Liver (tissue), 9 donors: Measurements from ENCODE around the gene SLC26A5. TPM values are rescaled to one million over a fixed set of nuclear protein-coding genes. Genes with fewer than 3 reads are reported as not detected.

Source experiments
- DNase-seq: peaks from one replicate; pipeline ENCODE4 v3.0.0-alpha.2; 2017; ENCODE audit warnings: low spot score
- H3K27ac ChIP-seq, 2 donors: one replicate each; pipeline ENCODE4 v1.7.0; 2013; ENCODE audit warnings: inconsistent platforms in 2 of 2, low read length in 2 of 2, control low read depth in 1 of 2, low read depth in 1 of 2, mild to moderate bottlenecking in 1 of 2
- H3K27me3 ChIP-seq, 4 donors: one replicate each; pipeline versions ENCODE4 v1.6.1 to v1.7.0; 2013; ENCODE audit warnings: low read length in 3 of 4, inconsistent platforms in 1 of 4, mild to moderate bottlenecking in 1 of 4, moderate library complexity in 1 of 4; ENCODE audit not compliant: control insufficient read depth in 4 of 4, insufficient read depth in 4 of 4
- H3K36me3 ChIP-seq, 4 donors: one replicate each; pipeline versions ENCODE4 v1.6.1 to v1.7.0; 2013; ENCODE audit warnings: low read length in 3 of 4, mild to moderate bottlenecking in 3 of 4, low read depth in 1 of 4, moderate library complexity in 1 of 4; ENCODE audit not compliant: control insufficient read depth in 4 of 4, insufficient read depth in 3 of 4
- H3K4me1 ChIP-seq, 4 donors: one replicate each; pipeline versions ENCODE4 v1.6.1 to v1.7.0; 2013; ENCODE audit warnings: low read length in 3 of 4, mild to moderate bottlenecking in 3 of 4, moderate library complexity in 1 of 4; ENCODE audit not compliant: control insufficient read depth in 4 of 4, insufficient read depth in 4 of 4
- H3K4me3 ChIP-seq, 3 donors: one replicate each; pipeline versions ENCODE4 v1.6.1 to v1.7.0; 2013; ENCODE audit warnings: low read length in 3 of 3, control low read depth in 1 of 3, low read depth in 1 of 3, mild to moderate bottlenecking in 1 of 3
- H3K9ac ChIP-seq, 2 donors: one replicate each; pipeline ENCODE4 v1.7.0; 2013; ENCODE audit warnings: low read length in 2 of 2, mild to moderate bottlenecking in 2 of 2, moderate library complexity in 2 of 2, control low read depth in 1 of 2, low read depth in 1 of 2
- H3K9me3 ChIP-seq, 4 donors: one replicate each; pipeline versions ENCODE4 v1.6.1 to v1.7.0; 2013; ENCODE audit warnings: low read length in 3 of 4; ENCODE audit not compliant: control insufficient read depth in 4 of 4
- EGR1 ChIP-seq, 2 donors: IDR thresholded peaks; 2 replicates each; pipeline ENCODE4 v1.6.1; 2016 to 2018; ENCODE audit warnings: antibody characterized with exemption in 2 of 2, low read depth in 2 of 2
- FOXA1 ChIP-seq: IDR thresholded peaks from 2 replicates; pipeline ENCODE4 v1.6.1; 2016; ENCODE audit warnings: antibody characterized with exemption
- FOXA2 ChIP-seq: IDR thresholded peaks from 2 replicates; pipeline ENCODE4 v1.6.1; 2016; ENCODE audit warnings: antibody characterized with exemption
- GABPA ChIP-seq, 2 donors: IDR thresholded peaks in 1 of 2; conservative IDR thresholded peaks in 1 of 2; 2 replicates each; pipeline ENCODE4 v1.6.1; 2016; ENCODE audit warnings: antibody characterized with exemption in 2 of 2, mild to moderate bottlenecking in 1 of 2, moderate library complexity in 1 of 2
- HNF4A ChIP-seq, 2 donors: conservative IDR thresholded peaks; 2 replicates each; pipeline ENCODE4 v1.6.1; 2016; ENCODE audit warnings: antibody characterized with exemption in 2 of 2, mild to moderate bottlenecking in 2 of 2
- HNF4G ChIP-seq: IDR thresholded peaks from 2 replicates; pipeline ENCODE4 v1.6.1; 2016; ENCODE audit warnings: antibody characterized with exemption
- JUND ChIP-seq, 2 donors: IDR thresholded peaks; 2 replicates each; pipeline ENCODE4 v1.6.1; 2016; ENCODE audit warnings: antibody characterized with exemption in 2 of 2
- NR2F2 ChIP-seq: IDR thresholded peaks from 2 replicates; pipeline ENCODE4 v1.6.1; 2016; ENCODE audit warnings: antibody characterized with exemption
- RAD21 ChIP-seq, 2 donors: IDR thresholded peaks; 2 replicates each; pipeline ENCODE4 v1.6.1; 2016; ENCODE audit warnings: antibody characterized with exemption in 2 of 2, mild to moderate bottlenecking in 2 of 2
- RXRA ChIP-seq, 2 donors: IDR thresholded peaks; 2 replicates each; pipeline ENCODE4 v1.6.1; 2017 to 2018; ENCODE audit warnings: antibody characterized with exemption in 2 of 2, mild to moderate bottlenecking in 1 of 2
- SP1 ChIP-seq: IDR thresholded peaks from 2 replicates; pipeline ENCODE4 v1.6.1; 2018; ENCODE audit warnings: antibody characterized with exemption, mild to moderate bottlenecking
- TAF1 ChIP-seq: conservative IDR thresholded peaks from 2 replicates; pipeline ENCODE4 v1.6.1; 2016; ENCODE audit warnings: antibody characterized with exemption, mild to moderate bottlenecking
- WGBS: extraction: QIAGEN DNeasy Blood & Tissue Kit; methylation state at CpG from one replicate; pipeline ENCODE4 v1.1.7; 2013; 5-methylcytosine and 5-hydroxymethylcytosine counted together
- polyA plus RNA-seq, 2 donors: library from polyadenylated mRNA; stranded (reverse) in 1 of 2; unstranded in 1 of 2; fragments of 200-250 nt in 1 of 2; fragments of >200 nt in 1 of 2; fragmentation: Nextera tagmentation in 1 of 2; extraction: Ambion mirVana in 1 of 2; gene quantifications; one replicate each; pipeline versions ENCODE4 v1.2.1 to v1.2.3, GENCODE V29; 2013 to 2015
- total RNA-seq, 2 donors: library from RNA; depleted of rRNA; stranded (reverse); fragments of >200 nt; gene quantifications; one replicate each; pipeline ENCODE4 v1.2.3, GENCODE V29; 2014
- TF ChIP-seq, protein P1 (sequence below): IDR thresholded peaks from 2 replicates; pipeline ENCODE4 v1.6.1; 2016; ENCODE audit warnings: antibody characterized with exemption
- TF ChIP-seq, protein P2 (sequence below): IDR thresholded peaks from 2 replicates; pipeline ENCODE4 v1.6.1; 2016; ENCODE audit warnings: antibody characterized with exemption, mild to moderate bottlenecking
- TF ChIP-seq, protein P3 (sequence below): IDR thresholded peaks from 2 replicates; pipeline ENCODE4 v1.6.1; 2016; ENCODE audit warnings: antibody characterized with exemption
- TF ChIP-seq, protein P4 (sequence below): fragments of 150-350 bp; IDR thresholded peaks from 2 replicates; pipeline ENCODE4 v1.5.1; 2017; ENCODE audit warnings: improper control_type of control experiment, low read depth, low read length; ENCODE audit not compliant: missing input control
- TF ChIP-seq, protein P5 (sequence below): IDR thresholded peaks from 2 replicates; pipeline ENCODE4 v1.6.1; 2016; ENCODE audit warnings: antibody characterized with exemption
- donor health status: healthy.
- donor health status: healthy.
- donor health status: healthy.
- donor health status: healthy.
- donor health status: healthy.

Gene SLC26A5
- total and polyA plus RNA-seq, 4 donors, result 0.09 to 1.1 (median 0.45) TPM

DNA sequence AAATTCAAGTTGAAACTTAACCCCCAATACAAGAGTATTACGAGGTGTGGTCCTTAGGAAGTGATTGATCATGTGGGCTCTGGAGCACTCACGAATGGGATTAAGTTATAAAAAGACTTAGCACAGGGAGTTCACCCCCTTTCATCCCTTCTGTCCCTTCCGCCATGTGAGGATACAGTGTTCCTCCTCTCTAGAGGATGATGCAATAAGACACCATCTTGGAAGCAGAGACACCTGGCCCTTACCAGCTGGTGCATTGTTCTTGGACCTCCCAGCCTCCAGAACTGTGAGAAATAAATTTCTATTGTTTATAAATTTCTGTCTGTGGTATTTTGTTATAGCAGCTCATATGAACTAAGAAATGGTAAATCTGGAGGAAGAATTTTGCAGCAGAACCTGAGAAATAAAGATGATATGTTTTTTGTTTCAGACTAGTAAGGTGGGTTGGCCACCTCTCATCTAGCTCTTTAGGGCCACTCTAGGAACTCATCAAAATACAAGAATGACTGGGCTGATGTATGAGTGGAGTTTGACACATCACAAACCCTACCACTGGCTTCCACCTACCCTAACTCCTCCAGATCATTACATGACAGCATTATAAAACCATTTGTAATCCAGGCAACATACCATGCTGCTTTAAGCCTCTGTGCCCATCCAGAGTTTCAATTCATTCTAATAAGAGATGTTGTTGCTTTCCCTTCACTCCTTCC, 22.4 kb downstream of the SLC26A5 start:
- H3K4me1 ChIP-seq, result no peaks in the 10 kb centered on the region
- H3K9me3 ChIP-seq, result no peaks in the 10 kb centered on the region
- WGBS, result 90% methylated on average over 3 of the region's 3 CpGs
- H3K27me3 ChIP-seq, result no peaks in the 10 kb centered on the region
- H3K36me3 ChIP-seq, result no peaks in the 10 kb centered on the region
- no peak overlapping the region for H3K9ac ChIP-seq
- no peak overlapping the region for H3K27ac ChIP-seq
- TF ChIP-seq GABPA (IDR thresholded peaks at IDR 0.05 in 1 of 2, conservative IDR thresholded peaks at IDR 0.05 in 1 of 2) (no peak), HNF4G (no peak), TAF1 (no peak), JUND (IDR thresholded peaks at IDR 0.05) (no peak), SP1 (no peak), NR2F2 (no peak), RXRA (IDR thresholded peaks at IDR 0.05) (no peak), HNF4A (conservative IDR thresholded peaks at IDR 0.05) (no peak), FOXA2 (no peak), EGR1 (IDR thresholded peaks at IDR 0.05; ENCODE audit: low read depth in 2 of 2) (no peak), RAD21 (IDR thresholded peaks at IDR 0.05) (no peak), FOXA1 (no peak)
- TF ChIP-seq, protein P1, sequence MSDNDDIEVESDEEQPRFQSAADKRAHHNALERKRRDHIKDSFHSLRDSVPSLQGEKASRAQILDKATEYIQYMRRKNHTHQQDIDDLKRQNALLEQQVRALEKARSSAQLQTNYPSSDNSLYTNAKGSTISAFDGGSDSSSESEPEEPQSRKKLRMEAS, result no peak
- TF ChIP-seq, protein P2, sequence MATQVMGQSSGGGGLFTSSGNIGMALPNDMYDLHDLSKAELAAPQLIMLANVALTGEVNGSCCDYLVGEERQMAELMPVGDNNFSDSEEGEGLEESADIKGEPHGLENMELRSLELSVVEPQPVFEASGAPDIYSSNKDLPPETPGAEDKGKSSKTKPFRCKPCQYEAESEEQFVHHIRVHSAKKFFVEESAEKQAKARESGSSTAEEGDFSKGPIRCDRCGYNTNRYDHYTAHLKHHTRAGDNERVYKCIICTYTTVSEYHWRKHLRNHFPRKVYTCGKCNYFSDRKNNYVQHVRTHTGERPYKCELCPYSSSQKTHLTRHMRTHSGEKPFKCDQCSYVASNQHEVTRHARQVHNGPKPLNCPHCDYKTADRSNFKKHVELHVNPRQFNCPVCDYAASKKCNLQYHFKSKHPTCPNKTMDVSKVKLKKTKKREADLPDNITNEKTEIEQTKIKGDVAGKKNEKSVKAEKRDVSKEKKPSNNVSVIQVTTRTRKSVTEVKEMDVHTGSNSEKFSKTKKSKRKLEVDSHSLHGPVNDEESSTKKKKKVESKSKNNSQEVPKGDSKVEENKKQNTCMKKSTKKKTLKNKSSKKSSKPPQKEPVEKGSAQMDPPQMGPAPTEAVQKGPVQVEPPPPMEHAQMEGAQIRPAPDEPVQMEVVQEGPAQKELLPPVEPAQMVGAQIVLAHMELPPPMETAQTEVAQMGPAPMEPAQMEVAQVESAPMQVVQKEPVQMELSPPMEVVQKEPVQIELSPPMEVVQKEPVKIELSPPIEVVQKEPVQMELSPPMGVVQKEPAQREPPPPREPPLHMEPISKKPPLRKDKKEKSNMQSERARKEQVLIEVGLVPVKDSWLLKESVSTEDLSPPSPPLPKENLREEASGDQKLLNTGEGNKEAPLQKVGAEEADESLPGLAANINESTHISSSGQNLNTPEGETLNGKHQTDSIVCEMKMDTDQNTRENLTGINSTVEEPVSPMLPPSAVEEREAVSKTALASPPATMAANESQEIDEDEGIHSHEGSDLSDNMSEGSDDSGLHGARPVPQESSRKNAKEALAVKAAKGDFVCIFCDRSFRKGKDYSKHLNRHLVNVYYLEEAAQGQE, result no peak
- TF ChIP-seq, protein P3, sequence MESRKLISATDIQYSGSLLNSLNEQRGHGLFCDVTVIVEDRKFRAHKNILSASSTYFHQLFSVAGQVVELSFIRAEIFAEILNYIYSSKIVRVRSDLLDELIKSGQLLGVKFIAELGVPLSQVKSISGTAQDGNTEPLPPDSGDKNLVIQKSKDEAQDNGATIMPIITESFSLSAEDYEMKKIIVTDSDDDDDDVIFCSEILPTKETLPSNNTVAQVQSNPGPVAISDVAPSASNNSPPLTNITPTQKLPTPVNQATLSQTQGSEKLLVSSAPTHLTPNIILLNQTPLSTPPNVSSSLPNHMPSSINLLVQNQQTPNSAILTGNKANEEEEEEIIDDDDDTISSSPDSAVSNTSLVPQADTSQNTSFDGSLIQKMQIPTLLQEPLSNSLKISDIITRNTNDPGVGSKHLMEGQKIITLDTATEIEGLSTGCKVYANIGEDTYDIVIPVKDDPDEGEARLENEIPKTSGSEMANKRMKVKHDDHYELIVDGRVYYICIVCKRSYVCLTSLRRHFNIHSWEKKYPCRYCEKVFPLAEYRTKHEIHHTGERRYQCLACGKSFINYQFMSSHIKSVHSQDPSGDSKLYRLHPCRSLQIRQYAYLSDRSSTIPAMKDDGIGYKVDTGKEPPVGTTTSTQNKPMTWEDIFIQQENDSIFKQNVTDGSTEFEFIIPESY, result no peak
- TF ChIP-seq, protein P4, sequence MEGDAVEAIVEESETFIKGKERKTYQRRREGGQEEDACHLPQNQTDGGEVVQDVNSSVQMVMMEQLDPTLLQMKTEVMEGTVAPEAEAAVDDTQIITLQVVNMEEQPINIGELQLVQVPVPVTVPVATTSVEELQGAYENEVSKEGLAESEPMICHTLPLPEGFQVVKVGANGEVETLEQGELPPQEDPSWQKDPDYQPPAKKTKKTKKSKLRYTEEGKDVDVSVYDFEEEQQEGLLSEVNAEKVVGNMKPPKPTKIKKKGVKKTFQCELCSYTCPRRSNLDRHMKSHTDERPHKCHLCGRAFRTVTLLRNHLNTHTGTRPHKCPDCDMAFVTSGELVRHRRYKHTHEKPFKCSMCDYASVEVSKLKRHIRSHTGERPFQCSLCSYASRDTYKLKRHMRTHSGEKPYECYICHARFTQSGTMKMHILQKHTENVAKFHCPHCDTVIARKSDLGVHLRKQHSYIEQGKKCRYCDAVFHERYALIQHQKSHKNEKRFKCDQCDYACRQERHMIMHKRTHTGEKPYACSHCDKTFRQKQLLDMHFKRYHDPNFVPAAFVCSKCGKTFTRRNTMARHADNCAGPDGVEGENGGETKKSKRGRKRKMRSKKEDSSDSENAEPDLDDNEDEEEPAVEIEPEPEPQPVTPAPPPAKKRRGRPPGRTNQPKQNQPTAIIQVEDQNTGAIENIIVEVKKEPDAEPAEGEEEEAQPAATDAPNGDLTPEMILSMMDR, result no peak
- TF ChIP-seq, protein P5, sequence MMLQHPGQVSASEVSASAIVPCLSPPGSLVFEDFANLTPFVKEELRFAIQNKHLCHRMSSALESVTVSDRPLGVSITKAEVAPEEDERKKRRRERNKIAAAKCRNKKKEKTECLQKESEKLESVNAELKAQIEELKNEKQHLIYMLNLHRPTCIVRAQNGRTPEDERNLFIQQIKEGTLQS, result no peak
- DNase-seq, result no peak
- H3K4me3 ChIP-seq, result no peak overlapping the region
